Anterior cingulate cortex (tissue), 58 donors: ENCODE measurements around the gene CEP120.
"Not testable (repeated sequence)": the region's sequence is repeated elsewhere in the genome, so short reads cannot be mapped to it uniquely, and the experiment has no call there.

ENCODE experiments used
- DNase-seq, 58 donors: peaks; one replicate each; lab custom pipeline; 2025; lab: John Stamatoyannopoulos, UW

CEP120 gene

GRCh38 chr5:123397538-123397937, 25.7 kb downstream of the CEP120 start:
- DNase-seq = no peak

GRCh38 chr5:123391009-123391408, 32.2 kb downstream of the CEP120 start:
- no peak for DNase-seq

- DNase-seq = no peak
These were observed 33.4 kb downstream of the CEP120 start for GRCh38 chr5:123389794-123390193.

- no peak for DNase-seq
These were observed 35.9 kb downstream of the CEP120 start for GRCh38 chr5:123387313-123387712.

GRCh38 chr5:123382252-123382651, 41.0 kb downstream of the CEP120 start:
- no peak for DNase-seq

GRCh38 chr5:123371575-123372179, 51.5 kb downstream of the CEP120 start:
- peak in 16 of 58 donors; percentile 0 to 39 (median 7) for DNase-seq

- no peak for DNase-seq
These were observed 53.7 kb downstream of the CEP120 start for GRCh38 chr5:123369371-123369968.

GRCh38 chr5:123367739-123368138, 55.5 kb downstream of the CEP120 start:
- DNase-seq = no peak

GRCh38 chr5:123365156-123365555, 58.0 kb downstream of the CEP120 start:
- no peak for DNase-seq

- DNase-seq = no peak
These were observed 58.6 kb downstream of the CEP120 start for GRCh38 chr5:123364441-123365155.

GRCh38 chr5:123360910-123361309, 62.3 kb downstream of the CEP120 start:
- DNase-seq = no peak

GRCh38 chr5:123360201-123360571, 63.0 kb downstream of the CEP120 start:
- no peak for DNase-seq

- DNase-seq = no peak
These were observed 63.6 kb downstream of the CEP120 start for GRCh38 chr5:123359454-123360200.

- no peak for DNase-seq
These were observed 64.5 kb downstream of the CEP120 start for GRCh38 chr5:123358751-123359150.

GRCh38 chr5:123358304-123358703, 64.9 kb downstream of the CEP120 start:
- DNase-seq = no peak

- DNase-seq = no peak
These were observed 71.4 kb downstream of the CEP120 start for GRCh38 chr5:123351820-123352219.

GRCh38 chr5:123351240-123351639, 72.0 kb downstream of the CEP120 start:
- DNase-seq = no peak

- DNase-seq = no peak
These were observed 72.5 kb downstream of the CEP120 start for GRCh38 chr5:123350742-123351141.

- peak in 5 of 58 donors; percentile 0 to 18 (median 4) for DNase-seq
These were observed 78.3 kb downstream of the CEP120 start for GRCh38 chr5:123344816-123345426.

- DNase-seq = no peak
These were observed 82.3 kb downstream of the CEP120 start for GRCh38 chr5:123340928-123341327.

- DNase-seq = not testable (repeated sequence)
These were observed 114.8 kb downstream of the CEP120 start for GRCh38 chr5:123308377-123308776.
